HEK293T (cell line): ENCODE results near the gene MDH1.

ENCODE experiments used
- CTCF ChIA-PET: fragments of 350-600 bp; formaldehyde crosslinking; extraction: SDS; loops from one replicate; lab custom pipeline; 2021; ENCODE audit warnings: antibody characterized with exemption, inconsistent platforms; lab: Yijun Ruan, JAX
- POLR2A ChIA-PET: fragments of 350-600 bp; formaldehyde crosslinking; extraction: SDS; loops from one replicate; lab custom pipeline; 2020; ENCODE audit warnings: antibody characterized with exemption, inconsistent platforms; lab: Yijun Ruan, JAX
- DNase-seq: peaks from one replicate; pipeline ENCODE4 v3.0.0; 2012; ENCODE audit warnings: mixed read lengths; ENCODE audit errors: extremely low spot score
- ARNT ChIP-seq: fragments of 450-650 bp; IDR thresholded peaks from 2 replicates; pipeline ENCODE4 v1.6.1; 2017; ENCODE audit warnings: mild to moderate bottlenecking
- BHLHE40 ChIP-seq: fragments of 450-650 bp; IDR thresholded peaks from 2 replicates; pipeline ENCODE4 v1.6.1; 2016; ENCODE audit warnings: mild to moderate bottlenecking, moderate library complexity, borderline replicate concordance
- CTBP1 ChIP-seq: fragments of 450-650 bp; IDR thresholded peaks from 2 replicates; pipeline ENCODE4 v1.6.1; 2016; ENCODE audit warnings: borderline replicate concordance
- ELF4 ChIP-seq: fragments of 450-650 bp; IDR thresholded peaks from 2 replicates; pipeline ENCODE4 v1.6.1; 2017; ENCODE audit warnings: antibody characterized with exemption
- FOXA1 ChIP-seq: fragments of 450-650 bp; IDR thresholded peaks from 2 replicates; pipeline ENCODE4 v1.6.1; 2016; ENCODE audit warnings: mild to moderate bottlenecking
- FOXK2 ChIP-seq: fragments of 450-650 bp; IDR thresholded peaks from 2 replicates; pipeline ENCODE4 v1.6.1; 2016; ENCODE audit warnings: mild to moderate bottlenecking
- FOXM1 ChIP-seq: fragments of 450-650 bp; IDR thresholded peaks from 2 replicates; pipeline ENCODE4 v1.6.1; 2017; ENCODE audit warnings: mild to moderate bottlenecking, borderline replicate concordance
- HDGF ChIP-seq: fragments of 450-650 bp; IDR thresholded peaks from 2 replicates; pipeline ENCODE4 v1.6.1; 2017; ENCODE audit warnings: antibody characterized with exemption, borderline replicate concordance
- L3MBTL2 ChIP-seq: fragments of 450-650 bp; conservative IDR thresholded peaks from 2 replicates; pipeline ENCODE4 v1.6.1; 2016; ENCODE audit warnings: mild to moderate bottlenecking
- LEF1 ChIP-seq: fragments of 450-650 bp; IDR thresholded peaks from 2 replicates; pipeline ENCODE4 v1.6.1; 2017; ENCODE audit warnings: mild to moderate bottlenecking, borderline replicate concordance
- NFRKB ChIP-seq: fragments of 450-650 bp; IDR thresholded peaks from 2 replicates; pipeline ENCODE4 v1.6.1; 2016; ENCODE audit warnings: mild to moderate bottlenecking, moderate library complexity
- SP1 ChIP-seq: fragments of 450-650 bp; IDR thresholded peaks from 2 replicates; pipeline ENCODE4 v1.6.1; 2017
- SUZ12 ChIP-seq: fragments of 450-650 bp; IDR thresholded peaks from 2 replicates; pipeline ENCODE4 v1.6.1; 2016; ENCODE audit warnings: mild to moderate bottlenecking
- TARDBP ChIP-seq: fragments of 450-650 bp; IDR thresholded peaks from 2 replicates; pipeline ENCODE4 v1.6.1; 2016
- ZNF384 ChIP-seq: fragments of 450-650 bp; IDR thresholded peaks from 2 replicates; pipeline ENCODE4 v1.6.1; 2016
- TF ChIP-seq, protein P1 (sequence below): fragments of 450-650 bp; IDR thresholded peaks from 2 replicates; pipeline ENCODE4 v1.6.1; 2016

MDH1 gene

DNA sequence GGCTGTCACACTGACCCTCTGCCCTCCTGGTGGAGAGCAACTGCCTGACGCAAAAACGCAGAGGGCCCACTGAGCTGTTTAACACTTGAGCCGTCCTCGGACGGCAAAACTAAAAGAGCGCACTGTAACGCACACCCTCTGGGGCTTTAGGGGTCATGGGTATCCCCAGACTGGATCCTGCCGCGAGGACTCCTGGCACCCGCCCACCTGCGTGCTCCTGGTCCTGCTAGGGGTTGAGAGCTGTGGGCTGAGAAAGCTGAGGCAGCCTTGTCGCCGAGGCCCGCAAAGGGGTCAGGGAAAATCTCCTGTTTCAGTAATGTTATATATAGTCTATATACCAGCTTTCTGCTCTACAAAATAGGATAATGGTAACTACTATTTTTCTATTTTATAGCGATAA, 39.1 kb downstream of the MDH1 start:
- DNase-seq, result no peak
- TF ChIP-seq FOXK2 (no peak), ELF4 (no peak), NFRKB (no peak)
- ChIA-PET CTCF (no interaction called here), POLR2A (no interaction called here)

DNA sequence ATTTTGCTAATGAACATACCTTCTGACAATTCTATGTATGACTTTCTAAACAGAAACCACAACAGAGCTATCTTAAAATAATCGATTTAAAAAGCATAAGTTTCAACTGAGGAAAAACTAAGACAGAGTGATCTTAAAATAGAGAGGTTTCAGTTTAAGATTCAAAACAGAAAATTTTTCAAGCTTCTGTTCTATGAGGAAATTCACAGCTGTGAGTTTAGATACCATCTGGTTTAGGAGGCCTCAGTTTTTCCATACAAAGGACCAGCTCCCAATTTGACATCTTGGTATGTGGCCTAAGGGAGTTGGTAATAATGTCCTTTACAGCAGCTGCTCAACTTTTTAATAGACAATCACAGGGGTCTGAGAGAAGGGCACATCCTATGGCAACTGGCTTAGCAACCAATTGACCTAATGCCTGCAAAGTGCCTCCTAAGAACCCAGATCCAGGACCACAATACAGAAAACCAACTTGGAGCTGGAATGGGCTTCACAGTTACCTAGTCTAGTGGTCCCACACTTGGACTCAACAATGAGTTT, 39.7 kb downstream of the MDH1 start:
- POLR2A ChIA-PET, result no interaction called here
- CTCF ChIA-PET, result no interaction called here
- no peak for DNase-seq
- TF ChIP-seq, protein P1, sequence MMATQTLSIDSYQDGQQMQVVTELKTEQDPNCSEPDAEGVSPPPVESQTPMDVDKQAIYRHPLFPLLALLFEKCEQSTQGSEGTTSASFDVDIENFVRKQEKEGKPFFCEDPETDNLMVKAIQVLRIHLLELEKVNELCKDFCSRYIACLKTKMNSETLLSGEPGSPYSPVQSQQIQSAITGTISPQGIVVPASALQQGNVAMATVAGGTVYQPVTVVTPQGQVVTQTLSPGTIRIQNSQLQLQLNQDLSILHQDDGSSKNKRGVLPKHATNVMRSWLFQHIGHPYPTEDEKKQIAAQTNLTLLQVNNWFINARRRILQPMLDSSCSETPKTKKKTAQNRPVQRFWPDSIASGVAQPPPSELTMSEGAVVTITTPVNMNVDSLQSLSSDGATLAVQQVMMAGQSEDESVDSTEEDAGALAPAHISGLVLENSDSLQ, result no peak
- TF ChIP-seq BHLHE40 (no peak), FOXA1 (no peak), TARDBP (no peak), SUZ12 (no peak), ELF4 (no peak), FOXM1 (no peak), L3MBTL2 (no peak), SP1 (no peak)

DNA sequence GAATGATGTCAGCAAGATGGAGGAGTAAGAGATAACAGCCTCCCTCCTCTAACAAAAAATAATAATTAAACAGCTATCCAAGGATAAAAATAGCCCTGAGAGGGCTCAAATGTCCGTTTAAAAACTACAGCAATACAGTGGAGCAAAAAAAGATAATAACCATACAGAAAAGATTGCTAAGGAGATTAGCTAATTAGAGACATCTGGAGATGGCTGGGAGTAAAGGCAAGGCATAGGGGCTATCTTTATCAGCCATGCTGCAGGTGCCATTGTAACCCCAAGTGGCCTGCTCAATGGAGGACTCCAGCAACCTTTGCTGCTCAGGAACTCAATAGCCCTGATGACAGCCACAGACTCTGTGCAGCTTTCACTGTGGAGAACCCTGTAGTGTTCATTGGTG, 42.7 kb downstream of the MDH1 start:
- CTCF ChIA-PET, result no interaction called here
- POLR2A ChIA-PET, result no interaction called here

DNA sequence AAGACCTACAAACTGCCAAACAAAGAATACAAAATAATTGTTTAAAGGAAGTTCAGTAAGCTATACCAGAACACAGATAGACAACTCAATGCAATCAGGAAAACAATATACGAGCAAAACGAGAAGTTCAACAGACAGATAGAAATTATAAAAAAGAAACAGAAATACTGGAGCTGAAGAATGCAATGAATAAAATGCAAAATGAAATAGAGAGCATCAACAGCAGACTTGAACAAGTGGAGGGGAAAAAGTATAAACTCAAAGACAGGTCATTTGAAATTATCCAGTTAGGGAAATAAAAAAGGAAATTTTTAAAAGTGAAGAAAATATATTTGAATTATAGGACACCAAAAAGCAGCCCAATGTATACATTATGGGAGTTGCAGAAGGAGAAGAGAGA, 43.6 kb downstream of the MDH1 start:
- CTCF ChIA-PET, result no interaction called here
- POLR2A ChIA-PET, result no interaction called here
- TF ChIP-seq CTBP1 (no peak), L3MBTL2 (no peak), FOXA1 (no peak), ZNF384 (no peak)
- DNase-seq, result no peak

More for the DNA sequence above, 42.7 kb downstream of the MDH1 start:
- DNase-seq, result no peak
- no peak for TF ChIP-seq TARDBP
- no peak for TF ChIP-seq ELF4
- no peak for TF ChIP-seq ARNT
- no peak for TF ChIP-seq LEF1
- no peak for TF ChIP-seq SP1
- TF ChIP-seq, protein P1, result no peak
- no peak for TF ChIP-seq HDGF
- no peak for TF ChIP-seq FOXK2
- TF ChIP-seq FOXA1, result no peak
- no peak for TF ChIP-seq ZNF384
- TF ChIP-seq SUZ12, result no peak

DNA sequence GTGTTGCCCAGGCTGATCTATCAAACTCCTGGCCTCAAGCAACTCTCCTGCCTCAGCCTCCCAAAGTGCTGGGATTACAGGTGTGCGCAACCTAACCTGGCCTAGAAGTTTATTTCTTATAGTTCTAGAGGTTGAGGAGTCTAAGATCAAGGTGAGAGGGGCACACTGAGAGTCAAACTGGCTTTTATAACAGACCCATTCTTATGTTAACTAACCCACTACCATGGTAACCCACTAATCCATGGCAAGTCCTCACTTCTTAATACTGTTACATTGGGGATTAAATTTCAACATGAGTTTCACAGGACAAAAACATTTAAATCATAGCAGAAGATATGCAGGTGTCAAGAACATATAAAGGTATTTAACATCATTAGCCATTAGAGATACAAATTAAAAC, 50.6 kb downstream of the MDH1 start:
- TF ChIP-seq FOXA1 (no peak), FOXM1 (no peak), L3MBTL2 (no peak), TARDBP (no peak), LEF1 (no peak), BHLHE40 (no peak), SUZ12 (no peak), FOXK2 (no peak)
- ChIA-PET CTCF (no interaction called here), POLR2A (no interaction called here)
- DNase-seq, result no peak

DNA sequence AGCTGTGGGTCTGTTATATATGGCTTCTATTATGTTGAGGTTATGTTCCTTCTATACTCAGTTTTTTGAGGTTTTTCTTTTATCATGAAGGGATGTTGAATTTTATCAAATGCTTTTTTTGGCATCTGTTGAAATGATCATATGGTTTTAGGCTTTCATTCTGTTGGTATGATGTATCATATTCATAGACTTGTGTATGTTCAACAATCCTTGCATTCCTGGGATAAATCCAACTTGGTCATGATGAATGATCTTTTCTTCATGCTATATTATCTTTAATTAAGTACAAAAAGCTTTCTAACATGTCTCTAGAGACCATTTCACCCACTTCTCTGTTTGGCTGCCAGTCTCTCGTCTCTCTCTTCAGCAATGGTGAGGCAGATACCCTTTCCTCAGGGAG, 54.2 kb downstream of the MDH1 start:
- ChIA-PET POLR2A (no interaction called here), CTCF (no interaction called here)
- DNase-seq, result no peak
- no peak for TF ChIP-seq L3MBTL2
- no peak for TF ChIP-seq FOXK2
- TF ChIP-seq LEF1, result no peak
- TF ChIP-seq, protein P1, result no peak
- no peak for TF ChIP-seq TARDBP
- TF ChIP-seq NFRKB, result no peak
- no peak for TF ChIP-seq SP1
- TF ChIP-seq HDGF, result no peak

DNA sequence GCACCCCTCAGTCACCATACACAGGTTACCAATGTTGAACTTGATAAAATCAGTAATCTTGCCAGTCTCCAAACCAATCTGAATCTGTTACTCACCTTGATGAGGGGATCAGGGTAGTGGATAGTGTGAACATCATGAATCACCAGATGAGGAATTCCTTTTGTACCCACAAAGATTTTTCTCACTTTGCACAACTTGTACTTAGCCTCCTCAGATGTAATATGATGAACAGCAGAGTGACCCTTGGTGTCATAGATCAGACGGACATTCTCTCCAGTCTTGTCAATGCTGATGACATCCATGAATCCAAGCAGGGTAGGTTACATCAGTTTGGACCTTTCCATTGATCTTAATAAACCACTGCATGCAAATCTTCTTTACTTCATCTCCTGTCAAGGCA, 54.7 kb downstream of the MDH1 start:
- CTCF ChIA-PET, result no interaction called here
- DNase-seq, result no peak
- no peak for TF ChIP-seq SP1
- POLR2A ChIA-PET, result no interaction called here

DNA sequence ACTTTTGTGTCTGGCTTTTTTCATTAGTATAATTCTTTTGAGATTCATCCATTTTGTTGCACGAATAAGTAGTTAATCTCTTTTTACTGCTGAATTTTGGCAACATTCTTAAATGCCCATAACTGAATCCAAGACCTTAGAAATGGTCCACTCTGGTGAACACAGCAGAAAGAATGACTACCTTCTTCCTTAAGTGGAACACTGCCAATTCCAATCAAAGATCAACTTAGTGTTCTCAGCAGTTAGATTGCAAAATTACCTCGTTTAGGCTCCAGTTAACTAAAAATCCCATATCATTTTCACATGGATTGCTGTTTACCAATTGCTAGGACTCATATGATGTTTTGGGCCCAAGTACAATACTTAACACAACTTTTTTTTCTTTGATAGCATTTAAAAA, 59.9 kb downstream of the MDH1 start:
- no peak for DNase-seq

More for the DNA sequence above, 59.9 kb downstream of the MDH1 start:
- TF ChIP-seq LEF1, result no peak
- no peak for TF ChIP-seq NFRKB
- TF ChIP-seq ARNT, result no peak
- ChIA-PET POLR2A (no interaction called here), CTCF (no interaction called here)
